GM06990 (cell line): Measurements from ENCODE around the gene KCNQ1OT1.

Source experiments
- DNase-seq: peaks from one replicate; pipeline ENCODE4 v3.0.0-alpha.2; 2011; ENCODE audit not compliant: insufficient read length; ENCODE audit errors: extremely low read depth
- H3K27me3 ChIP-seq: replicated peaks from 2 replicates; pipeline ENCODE4 v1.6.0; 2011; ENCODE audit warnings: low read length; ENCODE audit not compliant: control insufficient read depth, insufficient read depth
- H3K36me3 ChIP-seq: 2 replicates; pipeline ENCODE4 v1.5.1; 2011; ENCODE audit warnings: low read length; ENCODE audit not compliant: control insufficient read depth, insufficient read depth
- H3K4me3 ChIP-seq: replicated peaks from 2 replicates; pipeline ENCODE4 v1.5.1; 2011; ENCODE audit warnings: low read depth, mild to moderate bottlenecking, control low read depth, low read length
- CTCF ChIP-seq: IDR thresholded peaks from 2 replicates; pipeline ENCODE4 v1.5.1; 2011; ENCODE audit warnings: low read length, control low read depth, mild to moderate bottlenecking, inconsistent platforms; ENCODE audit not compliant: insufficient read depth, poor library complexity, severe bottlenecking

Gene KCNQ1OT1

GRCh38 chr11:2690596-2691354 is 9.0 kb downstream of the KCNQ1OT1 start:
- Histone ChIP-seq H3K27me3 (no peaks in the 10 kb centered on the region; the same call in 1 of the 2 replicates), H3K4me3 (no peak overlapping the region), H3K36me3 (peaks cover 2% of the 10 kb centered on the region)
- TF ChIP-seq CTCF, result no peak
- DNase-seq, result no peak

DNA sequence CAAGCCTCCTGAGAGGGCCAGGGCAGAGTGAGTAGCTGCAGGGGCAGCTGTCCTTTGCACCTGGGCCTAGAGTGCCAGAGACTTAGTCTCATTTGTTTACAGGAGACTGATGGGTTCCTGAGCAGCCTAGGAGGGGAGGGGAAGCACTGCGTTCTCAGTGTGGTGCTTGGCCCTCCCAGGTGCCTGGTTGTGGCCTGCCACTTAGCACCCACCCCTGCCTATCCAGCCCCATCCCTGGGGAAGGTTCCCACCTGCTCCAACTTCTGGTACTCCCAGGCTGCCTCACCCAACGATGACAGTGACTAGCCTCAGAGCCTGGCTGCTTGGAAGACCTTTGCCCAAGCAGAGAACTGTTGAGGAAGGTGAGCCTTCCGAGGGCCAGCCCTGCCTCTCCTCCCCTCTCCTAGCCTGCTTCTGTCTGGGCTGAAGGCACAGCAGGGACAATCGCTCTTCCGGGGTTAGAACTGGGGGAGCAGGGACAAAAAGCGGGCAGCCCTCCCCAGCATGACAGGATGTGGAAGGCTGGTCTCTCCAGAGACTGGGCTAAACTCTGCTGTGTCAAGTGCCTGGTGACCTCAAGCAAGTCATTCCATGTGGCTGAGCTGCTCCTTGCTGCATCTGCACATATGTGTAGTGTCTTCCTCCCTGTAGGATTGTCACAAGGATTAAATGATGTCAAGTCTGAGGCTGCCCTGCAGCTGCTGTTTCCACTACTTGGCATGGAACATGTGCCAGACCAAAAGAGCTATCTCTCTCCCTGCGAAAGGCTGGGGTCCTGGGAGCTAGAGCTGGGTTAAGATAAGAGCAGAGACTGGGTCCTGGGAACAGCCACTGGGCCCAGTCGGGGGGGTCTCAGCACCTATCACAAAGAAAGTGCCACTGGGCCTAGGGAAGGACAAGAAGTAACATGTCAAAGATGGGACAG is 9.9 kb downstream of the KCNQ1OT1 start:
- TF ChIP-seq CTCF, result no peak
- DNase-seq, result no peak
- peaks cover 2% of the 10 kb centered on the region for H3K36me3 ChIP-seq
- H3K4me3 ChIP-seq, result no peak overlapping the region
- no peaks in the 10 kb centered on the region; the same call in 1 of the 2 replicates for H3K27me3 ChIP-seq

DNA sequence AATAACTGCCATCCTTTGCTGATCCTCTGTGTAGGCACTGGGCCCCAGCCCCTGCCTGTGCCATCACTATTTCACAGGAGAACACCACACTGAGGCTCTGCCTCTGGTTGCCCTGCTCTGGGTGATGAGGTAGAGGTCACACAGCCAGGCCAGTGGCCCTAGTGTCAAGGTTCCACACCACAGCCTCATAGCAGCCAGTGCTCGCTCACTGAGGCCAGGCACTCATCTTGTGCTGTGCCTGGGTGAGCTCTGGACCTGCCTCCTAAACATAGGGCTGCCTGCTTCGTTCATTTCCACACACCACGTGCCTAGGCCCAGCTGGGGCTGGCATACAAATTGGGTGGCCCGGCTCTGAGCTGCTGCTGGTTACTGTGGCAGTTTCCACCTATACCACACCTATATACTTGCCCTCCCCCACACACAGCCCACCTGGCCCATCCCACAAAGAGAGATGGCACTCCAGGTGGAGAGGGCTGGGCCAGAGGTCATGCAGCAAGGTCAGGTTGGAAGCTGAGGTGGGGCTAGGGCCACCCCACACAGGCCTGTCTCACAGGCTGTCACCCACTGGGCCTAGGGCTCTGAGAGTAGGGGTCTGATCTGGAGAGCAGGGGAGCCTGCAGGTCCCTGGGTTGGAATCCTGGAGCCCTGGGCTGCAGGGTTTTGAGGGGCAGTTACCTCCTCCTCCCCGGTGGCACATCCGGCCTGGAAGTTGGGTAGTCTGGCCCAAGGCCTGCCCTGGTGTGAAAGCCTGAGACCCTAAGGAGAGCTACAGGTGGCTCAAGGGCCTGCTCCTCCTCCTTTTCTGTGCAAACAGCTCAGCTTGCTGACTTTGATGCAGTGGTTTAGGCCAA is 11.2 kb downstream of the KCNQ1OT1 start:
- peaks cover 2% of the 10 kb centered on the region for H3K36me3 ChIP-seq
- DNase-seq, result no peak
- no peaks in the 10 kb centered on the region; the same call in 1 of the 2 replicates for H3K27me3 ChIP-seq
- no peak overlapping the region for H3K4me3 ChIP-seq
- no peak for TF ChIP-seq CTCF

DNA sequence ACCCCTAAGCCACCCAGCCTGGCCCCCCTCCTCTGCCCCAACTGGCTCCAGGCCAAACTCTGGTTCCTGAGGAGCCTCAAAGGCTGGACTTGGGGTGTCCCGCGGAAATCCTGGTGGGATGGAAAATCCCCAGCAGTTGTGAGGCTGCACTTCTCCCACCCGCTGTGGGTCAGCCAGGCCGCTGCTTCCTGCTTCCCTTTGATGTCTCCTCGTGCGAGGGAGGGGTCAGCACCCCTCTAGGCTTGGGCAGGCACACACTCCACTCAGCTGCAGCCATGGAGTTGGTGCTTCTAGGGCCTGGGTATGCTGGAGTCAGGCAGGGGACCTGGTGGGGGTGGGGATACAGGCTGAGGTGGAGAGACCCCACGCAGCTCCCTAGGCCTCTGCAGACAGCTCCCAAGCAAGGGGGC is 12.0 kb downstream of the KCNQ1OT1 start:
- no peaks in the 10 kb centered on the region for H3K27me3 ChIP-seq
- peaks cover 2% of the 10 kb centered on the region for H3K36me3 ChIP-seq
- H3K4me3 ChIP-seq, result no peak overlapping the region
- DNase-seq, result no peak
- no peak for TF ChIP-seq CTCF

GRCh38 chr11:2687223-2687530 is 12.6 kb downstream of the KCNQ1OT1 start:
- H3K36me3 ChIP-seq, result peaks cover 2% of the 10 kb centered on the region
- DNase-seq, result no peak
- H3K4me3 ChIP-seq, result no peak overlapping the region
- no peak for TF ChIP-seq CTCF
- no peaks in the 10 kb centered on the region for H3K27me3 ChIP-seq
